ENCODE measurements around the gene FYB1.

DNA sequence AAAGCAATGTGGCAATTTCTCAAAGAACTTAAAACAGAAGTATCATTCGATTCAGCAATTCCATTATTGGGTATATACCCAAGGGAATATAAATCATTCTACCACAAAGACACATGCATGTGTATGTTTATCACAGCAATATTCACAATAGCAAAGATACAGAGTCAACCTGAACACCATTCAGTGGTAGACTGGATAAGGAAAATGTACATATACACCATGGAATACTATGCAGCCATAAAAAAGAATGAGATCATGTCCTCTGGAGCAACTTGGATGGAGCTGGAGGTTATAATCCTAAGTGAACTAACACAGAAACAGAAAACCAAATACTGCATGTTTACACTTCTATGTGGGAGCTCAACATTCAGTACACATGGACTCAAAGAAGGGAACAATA lies 21.4 kb upstream of the FYB1 start:
- TF ChIP-seq MYC (IDR thresholded peaks at IDR 0.05; ENCODE audit: low read depth, low read length) (no peak), POLR2A (IDR thresholded peaks at IDR 0.05; ENCODE audit: extremely low read depth, insufficient read length) (no peak)
- TF ChIP-seq, protein P1, sequence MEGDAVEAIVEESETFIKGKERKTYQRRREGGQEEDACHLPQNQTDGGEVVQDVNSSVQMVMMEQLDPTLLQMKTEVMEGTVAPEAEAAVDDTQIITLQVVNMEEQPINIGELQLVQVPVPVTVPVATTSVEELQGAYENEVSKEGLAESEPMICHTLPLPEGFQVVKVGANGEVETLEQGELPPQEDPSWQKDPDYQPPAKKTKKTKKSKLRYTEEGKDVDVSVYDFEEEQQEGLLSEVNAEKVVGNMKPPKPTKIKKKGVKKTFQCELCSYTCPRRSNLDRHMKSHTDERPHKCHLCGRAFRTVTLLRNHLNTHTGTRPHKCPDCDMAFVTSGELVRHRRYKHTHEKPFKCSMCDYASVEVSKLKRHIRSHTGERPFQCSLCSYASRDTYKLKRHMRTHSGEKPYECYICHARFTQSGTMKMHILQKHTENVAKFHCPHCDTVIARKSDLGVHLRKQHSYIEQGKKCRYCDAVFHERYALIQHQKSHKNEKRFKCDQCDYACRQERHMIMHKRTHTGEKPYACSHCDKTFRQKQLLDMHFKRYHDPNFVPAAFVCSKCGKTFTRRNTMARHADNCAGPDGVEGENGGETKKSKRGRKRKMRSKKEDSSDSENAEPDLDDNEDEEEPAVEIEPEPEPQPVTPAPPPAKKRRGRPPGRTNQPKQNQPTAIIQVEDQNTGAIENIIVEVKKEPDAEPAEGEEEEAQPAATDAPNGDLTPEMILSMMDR (IDR thresholded peaks at IDR 0.05; ENCODE audit: low read depth, low read length) = no peak
- TF ChIP-seq, protein P2, sequence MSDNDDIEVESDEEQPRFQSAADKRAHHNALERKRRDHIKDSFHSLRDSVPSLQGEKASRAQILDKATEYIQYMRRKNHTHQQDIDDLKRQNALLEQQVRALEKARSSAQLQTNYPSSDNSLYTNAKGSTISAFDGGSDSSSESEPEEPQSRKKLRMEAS (IDR thresholded peaks at IDR 0.05; ENCODE audit: low read depth, low read length) = no peak

All from NB4 (cell line).